GM21367 (cell line): Measurements from ENCODE around the gene DOCK2.

Source experiments
- ATAC-seq: cut with Tn5 transposase; IDR thresholded peaks from one replicate; pipeline ENCODE4 v1.9.1; 2021; ENCODE audit not compliant: unreplicated experiment

The DOCK2 gene

DNA sequence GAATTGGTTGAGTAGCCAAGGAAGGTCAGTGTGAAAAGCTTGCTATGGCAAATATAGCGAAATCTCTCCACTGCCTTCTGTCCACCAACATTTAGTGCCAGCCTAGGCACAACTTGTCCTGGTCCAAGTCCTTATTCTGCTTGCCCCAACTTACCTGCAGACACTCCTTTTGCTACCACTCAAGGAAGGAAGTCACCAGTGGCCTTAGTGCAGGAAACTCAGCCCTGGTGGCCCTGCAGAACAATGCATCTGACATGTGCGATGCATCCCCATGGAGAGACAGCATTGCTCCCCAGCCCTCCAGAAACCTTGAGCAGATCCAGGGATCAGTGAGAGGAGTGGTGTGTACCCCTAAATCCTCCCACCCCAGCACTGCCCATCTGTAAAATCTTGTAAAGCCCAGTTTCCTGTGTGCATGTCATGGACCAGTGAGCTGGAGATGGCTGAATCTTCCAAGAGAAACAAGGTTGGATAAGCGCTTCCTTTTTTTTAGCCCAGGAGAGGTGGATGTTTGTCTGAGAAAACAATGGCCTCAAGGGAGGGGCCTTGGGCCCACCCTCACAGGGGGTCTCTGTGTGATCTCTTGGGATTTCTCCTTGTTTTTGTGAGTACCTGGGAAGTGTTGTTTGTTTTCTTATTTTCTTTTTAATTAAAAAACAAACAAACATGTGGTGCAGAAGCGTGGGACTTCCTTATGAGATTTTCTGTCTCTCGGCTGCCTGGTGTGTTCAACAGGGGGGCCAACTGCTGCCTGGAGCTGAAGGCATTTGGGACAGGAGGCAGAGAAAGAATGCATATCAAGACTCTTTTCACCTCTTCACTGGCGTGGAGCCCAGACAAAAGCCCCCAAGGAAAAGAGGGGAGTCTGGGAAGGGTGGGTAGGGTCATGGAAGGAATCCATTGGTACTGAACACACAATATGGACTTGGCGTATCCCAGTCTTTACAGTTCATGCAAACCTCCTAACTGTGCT lies 472.3 kb downstream of the DOCK2 start:
- ATAC-seq, result no peak

DNA sequence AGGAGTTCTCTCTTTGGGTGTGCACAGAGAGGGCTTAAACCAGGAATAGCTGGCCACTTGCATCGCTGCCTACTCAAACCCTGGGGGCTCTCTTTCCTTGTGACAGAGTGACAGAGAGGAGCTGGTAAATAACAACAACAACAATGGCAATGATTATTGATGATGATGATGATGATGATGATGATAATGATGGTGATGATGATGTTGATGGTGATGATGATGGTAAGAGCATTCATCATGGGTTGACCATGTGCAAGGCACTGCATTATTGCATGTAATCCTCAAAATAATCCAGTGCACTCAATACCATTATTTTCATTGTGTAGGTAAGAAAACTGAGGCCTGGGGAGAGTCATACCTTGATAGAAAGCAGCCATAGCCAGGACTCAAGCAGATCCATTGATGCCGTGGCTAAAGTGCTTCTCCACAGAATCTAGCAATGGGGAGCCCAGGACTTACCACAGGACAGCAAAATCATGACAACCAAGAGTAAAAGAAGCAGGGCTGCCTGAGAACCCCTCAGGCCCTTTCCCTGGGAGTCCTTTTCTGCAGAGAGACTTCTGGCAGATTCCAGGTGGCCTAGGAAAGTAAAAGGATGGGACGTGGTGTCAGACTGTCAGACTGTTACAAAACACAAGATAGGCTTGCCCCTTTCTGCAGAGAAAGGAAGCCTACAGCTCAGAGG lies 473.5 kb downstream of the DOCK2 start:
- no peak for ATAC-seq

DNA sequence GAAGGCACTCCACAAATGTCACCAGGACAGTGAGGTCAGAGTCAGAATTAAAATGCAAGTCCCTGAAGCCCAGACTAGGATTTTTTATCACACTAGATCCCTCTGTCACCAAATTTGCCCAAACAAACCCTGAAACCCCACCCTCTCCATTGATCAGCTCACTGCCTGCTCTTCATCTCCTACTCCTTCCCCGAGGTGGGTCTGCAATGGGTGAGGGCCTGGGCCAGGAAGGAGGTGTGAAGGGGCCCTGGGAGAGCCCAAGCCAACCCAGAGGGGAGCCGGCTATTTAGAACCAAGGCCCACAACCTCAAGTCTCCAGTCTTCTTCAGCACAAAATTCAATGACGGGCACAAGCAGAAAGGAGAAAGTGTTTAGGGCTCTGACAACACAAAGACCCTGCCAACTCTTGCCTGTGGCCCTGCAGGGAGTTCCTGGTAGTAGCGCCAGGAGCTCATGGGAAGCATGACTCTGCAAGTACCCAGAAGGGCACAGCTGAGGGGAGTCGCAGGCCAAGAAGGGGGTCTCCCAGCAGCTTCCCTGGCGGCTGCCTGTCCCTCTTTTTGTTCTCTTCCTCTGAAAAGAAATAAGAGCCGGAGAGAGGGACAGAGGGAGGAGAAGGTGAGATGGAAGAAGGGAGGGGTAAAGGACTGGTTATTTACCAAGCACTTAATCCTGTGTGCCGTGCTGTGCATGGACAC lies 474.2 kb downstream of the DOCK2 start:
- no peak for ATAC-seq

GRCh38 chr5:170112876-170113521 lies 475.9 kb downstream of the DOCK2 start:
- ATAC-seq, result no peak

DNA sequence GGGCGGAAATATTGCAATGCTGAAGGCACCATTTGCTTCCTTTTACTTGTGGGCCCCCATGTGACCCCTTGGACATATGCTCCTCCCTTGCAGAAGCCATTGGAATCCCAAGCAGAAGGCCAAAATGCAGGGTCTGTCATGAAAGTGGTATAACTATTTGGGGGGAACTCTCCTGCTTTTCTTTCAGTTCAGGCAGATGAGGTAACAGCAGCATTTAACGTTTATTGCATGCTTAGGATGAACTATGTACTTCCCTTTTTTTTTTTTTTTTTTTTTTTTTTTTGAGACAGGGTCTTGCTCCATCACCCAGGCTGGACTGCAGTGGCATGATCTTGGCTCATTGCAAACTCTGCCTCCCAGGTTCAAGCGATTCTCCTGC lies 476.4 kb downstream of the DOCK2 start:
- ATAC-seq, result no peak

- ATAC-seq, result no peak
Measured at GRCh38 chr5:170114271-170114670, 477.2 kb downstream of the DOCK2 start.

GRCh38 chr5:170115925-170116324 lies 478.9 kb downstream of the DOCK2 start:
- no peak for ATAC-seq

DNA sequence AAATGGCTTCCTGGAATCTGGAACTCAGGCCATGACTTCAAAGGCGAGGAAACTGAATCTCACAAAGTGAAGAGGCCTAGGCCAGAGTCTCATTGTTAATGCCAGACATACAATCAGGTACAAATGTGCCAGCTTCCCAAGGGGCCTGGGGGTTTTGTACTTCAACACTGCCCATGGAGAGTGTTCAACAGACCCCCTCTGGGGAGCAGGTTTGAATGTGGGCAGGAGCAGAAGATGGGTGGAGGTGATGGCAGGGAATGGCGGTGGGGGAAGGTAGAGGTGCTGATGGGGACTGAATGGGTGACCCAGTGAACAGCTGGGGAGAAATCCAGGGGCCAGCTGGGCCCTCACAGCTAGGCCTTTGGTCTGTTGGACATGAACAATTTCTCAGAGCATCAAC lies 480.7 kb downstream of the DOCK2 start:
- no peak for ATAC-seq

DNA sequence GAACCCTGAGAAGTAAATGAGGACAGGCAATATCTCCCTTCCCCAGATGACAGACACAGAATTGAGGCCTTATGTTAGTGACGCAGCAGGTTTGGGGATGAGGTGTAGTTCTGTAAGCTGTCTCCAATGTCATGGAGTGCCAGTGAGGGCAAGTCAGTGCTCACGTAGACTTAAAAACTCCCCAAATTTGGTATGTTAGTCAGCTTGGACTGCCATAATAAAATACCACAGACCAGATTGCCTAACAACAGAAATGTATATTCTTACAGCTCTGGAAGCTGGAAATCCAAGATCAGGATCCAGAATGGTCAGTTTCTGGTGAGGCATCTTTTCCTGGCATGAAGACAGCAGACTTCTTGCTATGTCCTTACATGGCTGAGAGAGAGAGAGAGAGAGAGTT lies 483.5 kb downstream of the DOCK2 start:
- no peak for ATAC-seq

- ATAC-seq, result no peak
Measured at GRCh38 chr5:170121321-170121720, 484.2 kb downstream of the DOCK2 start.

DNA sequence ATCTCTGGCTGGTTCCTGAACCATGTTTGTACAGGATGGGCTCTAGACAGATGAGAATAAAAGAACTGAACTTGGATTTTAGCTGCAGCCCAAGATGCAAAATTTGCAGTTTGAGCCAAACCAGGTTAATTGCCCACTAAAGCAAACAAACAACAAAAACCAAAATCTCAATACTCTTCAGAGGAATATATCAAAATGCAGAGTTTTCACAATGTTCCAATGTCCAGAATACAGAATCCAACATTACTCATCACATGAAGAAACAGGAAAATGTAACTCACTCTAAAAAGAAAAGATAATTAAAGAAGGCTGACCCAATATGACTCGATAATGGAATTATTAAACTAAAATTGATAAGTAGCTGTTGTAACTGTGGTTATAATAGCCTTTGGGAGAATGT lies 489.0 kb downstream of the DOCK2 start:
- ATAC-seq, result no peak

DNA sequence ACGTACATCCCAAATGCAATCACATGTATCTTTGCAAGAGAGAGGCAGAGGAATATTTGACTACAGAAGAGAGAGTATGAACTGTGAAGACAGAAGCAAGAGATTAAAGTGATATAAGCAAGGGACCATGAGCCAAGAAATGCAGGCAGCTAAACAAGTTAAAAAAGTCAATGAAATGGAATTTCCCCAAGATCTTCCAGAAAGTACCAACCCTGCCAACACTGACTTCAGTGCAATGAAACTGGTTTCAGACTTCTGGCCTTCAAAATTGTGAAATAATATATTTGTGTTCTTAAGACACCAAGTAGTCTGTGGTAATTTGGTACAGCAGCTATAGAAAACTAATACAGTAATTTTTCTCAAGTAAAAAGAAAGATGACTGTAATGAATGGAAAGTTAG lies 489.6 kb downstream of the DOCK2 start:
- ATAC-seq, result no peak

DNA sequence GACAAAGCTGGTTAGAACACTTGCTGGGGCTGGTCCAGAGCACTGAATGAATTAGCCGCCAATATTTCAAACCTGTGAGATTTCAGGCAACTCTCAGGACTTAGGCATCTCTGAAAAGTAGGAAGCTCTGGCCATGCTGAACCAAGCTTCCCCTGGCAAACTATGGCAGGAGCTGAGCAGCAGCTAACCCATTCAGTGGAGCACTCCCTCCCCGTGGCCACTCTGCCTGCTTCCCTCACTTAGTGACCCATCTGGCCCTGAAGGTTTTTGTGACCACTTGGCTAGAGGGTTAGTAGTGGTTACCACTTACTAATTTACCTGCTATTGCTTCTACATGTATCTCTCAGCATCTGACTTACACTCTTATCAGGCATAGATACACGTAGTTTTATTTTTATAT lies 494.2 kb downstream of the DOCK2 start:
- ATAC-seq, result no peak

- no peak for ATAC-seq
Measured at GRCh38 chr5:170132269-170132975, 495.3 kb downstream of the DOCK2 start.
